Measurements from ENCODE around the gene PCSK4.

Gene PCSK4

DNA sequence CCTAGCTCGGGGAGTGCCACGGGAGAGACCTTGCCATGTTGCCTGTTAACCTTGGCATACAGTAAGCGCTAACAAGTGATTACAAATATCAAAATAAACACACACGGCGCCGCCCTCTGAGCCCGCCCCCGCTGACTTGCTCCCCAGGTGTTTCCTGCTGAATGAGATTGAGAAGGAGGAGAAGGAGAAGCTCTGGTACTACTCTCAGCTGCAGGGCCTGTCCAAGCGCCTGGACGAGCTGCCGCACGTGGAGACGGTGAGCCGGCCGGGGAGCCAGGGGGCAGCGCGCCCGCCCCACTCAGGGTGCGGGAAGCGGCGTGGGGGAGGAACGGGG lies 35.2 kb downstream of the PCSK4 start:
- Mint-ChIP-seq H3K9me3 (no peaks in the 10 kb centered on the region), H3K27me3 (ENCODE audit: low read depth) (peaks cover 58% of the 10 kb centered on the region), H3K27ac (no peak overlapping the region), H3K4me3 (no peak overlapping the region), H3K36me3 (ENCODE audit: low read depth) (no peaks in the 10 kb centered on the region), H3K4me1 (ENCODE audit: low read depth) (peaks cover 7% of the 10 kb centered on the region)

- no peak overlapping the region for H3K4me3 Mint-ChIP-seq
- H3K27ac Mint-ChIP-seq: no peak overlapping the region
- H3K4me1 Mint-ChIP-seq (ENCODE audit: low read depth): peaks cover 9% of the 10 kb centered on the region
- peaks cover 59% of the 10 kb centered on the region for H3K27me3 Mint-ChIP-seq (ENCODE audit: low read depth)
- H3K9me3 Mint-ChIP-seq: no peaks in the 10 kb centered on the region
- no peaks in the 10 kb centered on the region for H3K36me3 Mint-ChIP-seq (ENCODE audit: low read depth)
Observed at GRCh38 chr19:1453525-1454364, 36.4 kb downstream of the PCSK4 start.

GRCh38 chr19:1452802-1453524 lies 37.2 kb downstream of the PCSK4 start:
- H3K27ac Mint-ChIP-seq: no peak overlapping the region
- peaks cover 9% of the 10 kb centered on the region for H3K4me1 Mint-ChIP-seq (ENCODE audit: low read depth)
- H3K9me3 Mint-ChIP-seq: no peaks in the 10 kb centered on the region
- H3K36me3 Mint-ChIP-seq (ENCODE audit: low read depth): no peaks in the 10 kb centered on the region
- peaks cover 61% of the 10 kb centered on the region for H3K27me3 Mint-ChIP-seq (ENCODE audit: low read depth)
- no peak overlapping the region for H3K4me3 Mint-ChIP-seq

DNA sequence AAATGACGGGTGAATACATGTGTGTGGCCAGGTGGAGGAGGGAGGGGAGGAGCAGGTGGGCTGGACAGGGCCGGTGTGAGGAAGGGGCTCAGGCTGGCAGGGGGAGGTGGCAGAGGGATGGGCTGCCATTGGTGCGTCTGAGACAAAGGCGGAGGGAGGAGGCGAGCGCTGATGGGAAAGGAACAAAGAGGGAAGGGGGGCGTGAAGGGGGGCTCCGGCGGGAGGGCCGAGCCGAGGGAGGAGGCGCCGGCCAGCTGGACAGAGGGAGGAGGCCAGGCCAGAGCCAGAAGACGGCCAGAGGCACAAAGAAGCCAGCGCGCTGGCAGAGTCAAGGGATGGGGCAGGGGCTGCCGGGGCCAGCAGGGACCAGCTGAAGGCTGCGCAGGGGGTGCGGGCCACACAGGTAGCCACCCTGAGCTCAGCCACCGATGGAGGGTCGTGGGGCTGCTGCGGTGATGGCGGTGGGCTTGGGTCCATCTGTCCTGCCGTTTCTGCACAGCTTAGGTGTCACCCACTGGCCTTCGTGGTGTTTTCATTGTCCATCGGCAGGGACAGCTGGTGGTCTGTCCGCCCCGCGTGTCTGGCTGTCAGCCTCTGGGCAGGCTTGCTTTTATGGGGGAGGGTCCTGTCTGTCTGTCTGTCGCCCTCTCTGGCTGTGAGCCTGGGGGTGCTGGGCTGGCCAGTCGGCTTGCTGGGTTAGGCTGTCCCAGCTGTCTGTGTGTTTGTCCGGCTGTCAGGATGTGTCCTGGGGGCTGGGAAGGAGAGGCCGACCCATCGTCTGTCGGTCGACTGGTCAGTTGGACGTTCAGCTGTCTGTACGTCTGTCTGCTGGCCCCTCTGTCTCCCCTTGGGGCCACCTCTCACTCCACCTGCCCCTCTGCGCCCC lies 38.0 kb downstream of the PCSK4 start:
- Mint-ChIP-seq H3K27ac (no peak overlapping the region), H3K36me3 (ENCODE audit: low read depth) (no peaks in the 10 kb centered on the region), H3K4me1 (ENCODE audit: low read depth) (peaks cover 9% of the 10 kb centered on the region), H3K4me3 (no peak overlapping the region), H3K9me3 (no peaks in the 10 kb centered on the region), H3K27me3 (ENCODE audit: low read depth) (peaks cover 63% of the 10 kb centered on the region)

DNA sequence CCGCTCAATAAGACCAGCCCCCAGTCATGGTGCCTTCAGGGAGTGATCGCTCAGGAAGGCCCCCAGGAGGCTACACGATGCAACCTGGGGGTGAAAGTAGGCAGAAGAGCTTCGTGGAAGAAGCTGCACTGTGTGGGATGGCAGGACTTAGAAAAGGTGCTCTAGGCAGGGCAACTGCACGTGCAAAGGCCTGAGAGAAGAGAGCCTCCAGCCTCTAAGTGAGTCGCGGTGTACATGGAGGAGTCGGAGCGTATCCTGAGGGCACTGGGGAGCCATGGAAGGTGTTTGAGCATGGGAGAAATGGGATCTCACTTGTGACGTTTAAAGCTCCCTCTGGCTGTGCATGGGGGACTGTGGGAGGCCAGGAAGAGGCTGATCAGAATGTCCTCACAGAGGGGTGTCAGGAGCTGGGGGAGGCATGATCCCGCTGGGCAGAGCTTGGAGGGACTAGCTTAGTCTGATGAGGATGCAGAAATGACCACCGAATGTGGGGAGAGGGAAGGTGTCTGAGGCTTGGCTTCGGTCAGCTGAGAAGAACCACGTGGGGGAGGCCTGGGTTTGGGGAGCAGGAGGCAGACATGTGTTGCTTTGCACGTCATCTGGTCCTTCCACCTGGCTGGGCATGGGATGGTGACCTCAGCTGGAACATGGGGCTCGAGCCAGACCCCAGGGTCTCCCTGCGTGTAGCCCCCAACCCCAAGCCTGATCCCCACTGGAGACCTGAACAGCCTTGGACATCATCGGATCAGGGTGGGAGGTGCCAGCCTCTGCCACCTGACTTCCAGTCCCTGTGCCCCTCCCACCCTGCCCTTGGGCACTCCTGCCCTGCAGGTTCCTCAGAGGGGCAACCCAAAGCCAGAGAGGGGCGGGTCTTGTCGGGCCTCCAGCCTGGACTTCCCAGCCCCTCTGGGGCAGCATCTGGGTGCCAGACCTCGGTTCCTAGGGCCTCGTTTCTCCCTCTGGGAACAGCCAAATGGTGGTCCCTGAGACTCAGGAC lies 39.1 kb downstream of the PCSK4 start:
- Mint-ChIP-seq H3K36me3 (ENCODE audit: low read depth) (no peaks in the 10 kb centered on the region), H3K4me3 (no peak overlapping the region), H3K27ac (no peak overlapping the region), H3K9me3 (no peaks in the 10 kb centered on the region), H3K27me3 (ENCODE audit: low read depth) (peaks cover 65% of the 10 kb centered on the region), H3K4me1 (ENCODE audit: low read depth) (peaks cover 9% of the 10 kb centered on the region)

GRCh38 chr19:1449467-1450442 lies 40.4 kb downstream of the PCSK4 start, which contains the start of gene APC2:
Gene APC2 (plus strand): TSS chr19:1450121. CDS start chr19:1453002, 2,881 bp downstream.
- Mint-ChIP-seq H3K27me3 (ENCODE audit: low read depth) (peaks cover 53% of the 10 kb centered on the region), H3K27ac (no peak within 1 kb of the TSS), H3K4me3 (no peak within 1 kb of the TSS), H3K9me3 (no peaks in the 10 kb centered on the region), H3K36me3 (ENCODE audit: low read depth) (no peaks in the 10 kb centered on the region), H3K4me1 (ENCODE audit: low read depth) (peaks cover 2% of the 10 kb centered on the region)

GRCh38 chr19:1447944-1448343 lies 42.2 kb downstream of the PCSK4 start:
- Mint-ChIP-seq H3K9me3 (no peaks in the 10 kb centered on the region), H3K27ac (no peak overlapping the region), H3K27me3 (ENCODE audit: low read depth) (peaks cover 42% of the 10 kb centered on the region), H3K36me3 (ENCODE audit: low read depth) (no peaks in the 10 kb centered on the region), H3K4me1 (ENCODE audit: low read depth) (peaks cover 2% of the 10 kb centered on the region), H3K4me3 (peak overlapping the region; percentile 11)

GRCh38 chr19:1447504-1447903 lies 42.6 kb downstream of the PCSK4 start:
- H3K36me3 Mint-ChIP-seq (ENCODE audit: low read depth): peaks cover 3% of the 10 kb centered on the region
- H3K9me3 Mint-ChIP-seq: no peaks in the 10 kb centered on the region
- H3K27ac Mint-ChIP-seq: no peak overlapping the region
- H3K4me1 Mint-ChIP-seq (ENCODE audit: low read depth): peaks cover 5% of the 10 kb centered on the region
- peak overlapping the region; percentile 21 for H3K4me3 Mint-ChIP-seq
- H3K27me3 Mint-ChIP-seq (ENCODE audit: low read depth): peaks cover 39% of the 10 kb centered on the region

GRCh38 chr19:1446713-1447481 lies 43.3 kb downstream of the PCSK4 start:
- no peak overlapping the region for H3K27ac Mint-ChIP-seq
- H3K9me3 Mint-ChIP-seq: no peaks in the 10 kb centered on the region
- peak overlapping the region; percentile 21 for H3K4me3 Mint-ChIP-seq
- peaks cover 7% of the 10 kb centered on the region for H3K4me1 Mint-ChIP-seq (ENCODE audit: low read depth)
- peaks cover 37% of the 10 kb centered on the region for H3K27me3 Mint-ChIP-seq (ENCODE audit: low read depth)
- H3K36me3 Mint-ChIP-seq (ENCODE audit: low read depth): peaks cover 6% of the 10 kb centered on the region

GRCh38 chr19:1445932-1446712 lies 44.0 kb downstream of the PCSK4 start:
- no peak overlapping the region for H3K4me3 Mint-ChIP-seq
- H3K4me1 Mint-ChIP-seq (ENCODE audit: low read depth): peaks cover 8% of the 10 kb centered on the region
- H3K27me3 Mint-ChIP-seq (ENCODE audit: low read depth): peaks cover 34% of the 10 kb centered on the region
- no peak overlapping the region for H3K27ac Mint-ChIP-seq
- H3K36me3 Mint-ChIP-seq (ENCODE audit: low read depth): peaks cover 12% of the 10 kb centered on the region
- no peaks in the 10 kb centered on the region for H3K9me3 Mint-ChIP-seq

DNA sequence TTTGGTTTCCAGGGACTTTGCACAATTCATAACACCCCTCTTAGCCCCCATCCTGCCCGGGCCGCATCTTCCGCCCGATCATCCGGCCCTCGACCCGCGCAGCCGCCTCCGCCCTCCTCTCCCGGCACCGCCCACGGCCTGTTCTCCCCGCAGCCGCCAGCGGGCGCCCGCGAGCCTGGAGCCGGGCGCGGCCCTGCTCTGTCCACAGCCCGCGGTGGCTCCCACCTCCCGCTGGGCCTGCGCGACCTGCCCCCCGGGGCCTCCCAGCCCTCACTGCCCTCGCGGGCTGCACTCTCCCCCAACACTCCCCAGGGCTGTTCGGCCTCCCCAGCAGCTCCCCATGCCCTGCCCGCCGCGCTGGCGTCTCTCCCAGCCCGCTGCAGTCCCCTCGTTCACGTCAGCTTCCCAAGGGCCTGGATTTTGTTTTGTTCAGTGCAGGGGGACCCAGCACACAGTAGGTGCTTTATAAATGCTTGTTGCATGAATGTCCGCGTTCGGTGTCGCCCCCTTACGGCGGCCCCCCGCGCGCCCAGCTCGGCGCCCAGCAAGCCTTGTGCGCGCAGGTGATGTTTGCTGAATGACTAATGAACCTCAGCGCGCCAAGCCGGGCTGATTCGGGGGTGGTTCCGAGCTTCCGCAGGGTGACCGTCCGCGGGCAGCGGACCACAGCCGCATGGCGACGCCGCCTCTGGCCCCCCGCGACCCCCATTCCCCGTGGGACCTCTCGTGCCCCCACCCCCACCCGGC lies 44.8 kb downstream of the PCSK4 start:
- Mint-ChIP-seq H3K27me3 (ENCODE audit: low read depth) (peaks cover 26% of the 10 kb centered on the region), H3K27ac (no peak overlapping the region), H3K4me3 (peak overlapping the region; percentile 50), H3K36me3 (ENCODE audit: low read depth) (peaks cover 20% of the 10 kb centered on the region), H3K9me3 (no peaks in the 10 kb centered on the region), H3K4me1 (ENCODE audit: low read depth) (peaks cover 10% of the 10 kb centered on the region)

Measured in T-helper 1 cell treated with Interleukin-12 subunit alpha and Interleukin-12 subunit beta and Interleukin-4 antibody, amounts not matched to agents 30 μg/mL and 1 μg/mL, for 36 hours (primary cell).